Tibial artery (tissue), 4 donors: ENCODE data around the gene TRIM10.

ENCODE experiments used
- DNase-seq, 2 donors: peaks; one replicate each; pipeline ENCODE4 v3.0.0-alpha.2; 2019
- H3K27ac ChIP-seq, 2 donors: fragments of 200-600 bp; sonication (generic) in 1 of 2; 1 replicate in 1 of 2; 2 replicates in 1 of 2; pipeline ENCODE4 v1.5.1; 2018 to 2019; ENCODE audit warnings: mild to moderate bottlenecking in 1 of 2
- H3K27me3 ChIP-seq, 2 donors: fragments of 200-600 bp; sonication (generic) in 1 of 2; one replicate each; pipeline versions ENCODE4 v1.5.1 to v1.6.0; 2016 to 2019
- H3K36me3 ChIP-seq, 3 donors: fragments of 200-600 bp; sonication (generic) in 2 of 3; one replicate each; pipeline ENCODE4 v1.5.1; 2016 to 2019; ENCODE audit warnings: mild to moderate bottlenecking in 2 of 3
- H3K4me1 ChIP-seq, 4 donors: fragments of 200-600 bp; sonication (generic) in 2 of 4; 1 replicate in 3 of 4; 2 replicates in 1 of 4; pipeline ENCODE4 v1.5.1; 2016 to 2019
- H3K4me3 ChIP-seq, 2 donors: fragments of 200-600 bp; sonication (generic) in 1 of 2; 1 replicate in 1 of 2; 2 replicates in 1 of 2; pipeline ENCODE4 v1.5.1; 2018 to 2019; ENCODE audit warnings: mild to moderate bottlenecking in 2 of 2
- H3K9me3 ChIP-seq, 3 donors: fragments of 200-600 bp; sonication (generic) in 1 of 3; one replicate each; pipeline ENCODE4 v1.5.1; 2016 to 2019
- CTCF ChIP-seq, 2 experiments: fragments of 200-600 bp in 1 of 2; fragments of 450-650 bp in 1 of 2; IDR thresholded peaks; one replicate each; pipeline ENCODE4 v1.5.1; 2017 to 2019; ENCODE audit warnings: antibody characterized with exemption in 2 of 2, mild to moderate bottlenecking in 1 of 2, moderate library complexity in 1 of 2
- intact Hi-C: fragments of 100-400 bp; cut with DNase I; formaldehyde crosslinking; loops from one replicate; pipeline ENCODE4 v1.15.0; 2023; ENCODE audit warnings: low total_unique reads

The TRIM10 gene, protein sequence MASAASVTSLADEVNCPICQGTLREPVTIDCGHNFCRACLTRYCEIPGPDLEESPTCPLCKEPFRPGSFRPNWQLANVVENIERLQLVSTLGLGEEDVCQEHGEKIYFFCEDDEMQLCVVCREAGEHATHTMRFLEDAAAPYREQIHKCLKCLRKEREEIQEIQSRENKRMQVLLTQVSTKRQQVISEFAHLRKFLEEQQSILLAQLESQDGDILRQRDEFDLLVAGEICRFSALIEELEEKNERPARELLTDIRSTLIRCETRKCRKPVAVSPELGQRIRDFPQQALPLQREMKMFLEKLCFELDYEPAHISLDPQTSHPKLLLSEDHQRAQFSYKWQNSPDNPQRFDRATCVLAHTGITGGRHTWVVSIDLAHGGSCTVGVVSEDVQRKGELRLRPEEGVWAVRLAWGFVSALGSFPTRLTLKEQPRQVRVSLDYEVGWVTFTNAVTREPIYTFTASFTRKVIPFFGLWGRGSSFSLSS

GRCh38 chr6:30160785-30161531, at the start of gene TRIM10:
TRIM10 (minus strand) TSS chr6:30161211; CDS start chr6:30160858, 353 bp downstream.
- Histone ChIP-seq H3K4me1 (peaks cover 0 to 3% (median 0%) of the 10 kb centered on the region in 4 donors), H3K4me3 (no peak within 1 kb of the TSS), H3K36me3 (no peaks in the 10 kb centered on the region), H3K27ac (no peak within 1 kb of the TSS), H3K9me3 (no peaks in the 10 kb centered on the region), H3K27me3 (peaks cover 0 to 18% of the 10 kb centered on the region in 2 donors)
- intact Hi-C loops, result no loop called here
- DNase-seq, result no peak
- no peak for TF ChIP-seq CTCF (IDR thresholded peaks at IDR 0.05)

DNA sequence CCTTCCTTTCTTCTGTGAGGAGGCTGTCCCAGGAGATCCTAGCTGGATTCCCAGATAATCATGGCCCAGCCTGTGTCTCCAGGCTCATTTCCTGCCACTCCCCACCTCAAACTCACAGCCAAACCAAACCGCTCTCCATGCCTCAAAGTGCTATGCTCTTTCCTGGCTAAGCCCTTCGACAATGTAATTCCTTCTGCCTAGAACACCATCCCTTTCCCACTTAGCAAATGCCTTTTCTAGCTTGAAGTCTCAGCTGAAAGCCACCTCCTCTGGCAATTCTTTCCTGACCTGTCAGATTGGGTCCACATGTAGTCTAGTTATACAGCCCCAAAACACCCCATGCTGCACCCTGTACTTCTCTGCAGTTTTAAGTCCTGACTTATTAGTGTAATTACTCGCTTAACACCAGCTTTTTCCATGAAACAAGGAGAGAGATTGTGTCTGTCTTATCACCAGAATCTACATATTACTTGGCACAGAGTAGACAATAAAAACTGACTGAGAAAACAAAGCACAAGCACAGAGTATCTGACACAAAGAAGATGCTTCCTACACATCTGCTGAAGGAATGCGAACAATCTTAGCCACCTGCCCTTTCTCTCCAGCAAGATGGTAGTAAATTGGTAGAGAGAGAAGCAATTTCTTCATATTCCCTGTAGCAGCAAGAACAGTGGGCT, 46.7 kb upstream of the TRIM10 start:
- H3K27me3 ChIP-seq, result no peaks in the 10 kb centered on the region
- no peak for TF ChIP-seq CTCF (IDR thresholded peaks at IDR 0.05)
- peaks cover 6 to 54% (median 29%) of the 10 kb centered on the region in 4 donors for H3K4me1 ChIP-seq
- no peaks in the 10 kb centered on the region for H3K36me3 ChIP-seq
- intact Hi-C loops, result no loop called here
- DNase-seq, result no peak
- H3K9me3 ChIP-seq, result no peaks in the 10 kb centered on the region
- H3K27ac ChIP-seq, result peak overlapping the region in 1 of 2 donors; percentile 15
- H3K4me3 ChIP-seq, result no peak overlapping the region

DNA sequence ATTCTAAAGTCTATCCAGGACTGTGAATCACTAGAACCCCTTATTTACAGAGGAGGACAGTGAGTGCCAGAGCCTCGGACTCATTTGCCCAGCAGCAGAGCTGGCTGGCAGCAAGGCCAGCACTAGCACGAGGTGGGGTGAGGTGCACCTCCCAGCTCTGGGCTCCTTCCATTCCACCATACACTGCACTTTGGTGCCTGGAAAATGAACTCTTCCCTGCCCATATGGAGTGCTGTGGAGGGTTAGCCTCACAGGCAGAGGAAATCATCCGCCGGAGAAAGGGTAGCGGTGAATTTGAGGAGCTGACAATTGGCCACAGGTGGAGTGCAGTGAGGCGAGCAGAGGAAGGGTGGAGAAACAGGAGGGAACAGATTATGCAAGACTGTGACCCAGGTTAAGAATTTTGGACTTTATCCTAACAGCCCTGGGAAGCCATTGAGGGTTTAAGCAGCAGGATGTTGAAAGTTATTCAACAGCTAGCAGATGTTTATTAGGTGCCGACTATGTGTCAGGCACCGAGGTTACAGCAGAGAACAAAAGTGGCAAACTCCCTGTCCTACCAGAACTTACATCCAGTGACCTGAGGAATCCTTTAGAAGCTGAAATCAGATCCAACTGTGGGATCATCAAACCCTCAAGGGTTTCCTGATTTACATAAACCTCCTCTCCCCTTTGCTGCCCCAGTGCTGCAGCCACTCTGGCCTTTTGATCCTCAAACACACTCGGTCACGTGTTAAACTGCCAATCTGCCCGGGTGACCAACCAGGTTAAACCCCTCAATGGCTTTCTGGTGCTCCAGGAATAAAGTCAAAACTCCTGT, 46.0 kb upstream of the TRIM10 start:
- intact Hi-C loops, result no loop called here
- Histone ChIP-seq H3K4me3 (no peak overlapping the region), H3K27ac (peak overlapping the region in 1 of 2 donors; percentile 15), H3K27me3 (no peaks in the 10 kb centered on the region), H3K4me1 (peaks cover under 1 to 47% (median 25%) of the 10 kb centered on the region in 4 donors), H3K36me3 (no peaks in the 10 kb centered on the region), H3K9me3 (no peaks in the 10 kb centered on the region)
- no peak for DNase-seq
- TF ChIP-seq CTCF (IDR thresholded peaks at IDR 0.05), result no peak

DNA sequence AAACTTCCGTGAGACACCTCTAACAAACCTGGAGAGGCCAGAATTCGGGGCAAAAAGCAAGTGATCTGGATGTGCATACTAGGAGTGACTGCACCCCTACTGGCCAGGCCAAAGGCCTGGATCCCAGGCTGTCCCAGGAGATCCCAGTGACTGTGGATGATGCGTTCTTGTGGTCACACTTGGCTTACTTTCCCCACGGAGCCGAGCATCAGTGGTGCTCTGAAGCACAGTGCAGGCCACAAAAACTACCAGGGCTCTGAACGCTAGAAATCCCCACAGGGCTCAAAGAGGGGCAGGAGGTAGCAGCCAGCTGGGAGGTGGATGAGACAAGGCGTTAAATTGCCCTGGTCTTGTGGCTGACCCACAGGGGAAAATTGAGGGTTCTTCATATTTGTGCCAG, 45.1 kb upstream of the TRIM10 start:
- TF ChIP-seq CTCF (IDR thresholded peaks at IDR 0.05), result no peak
- H3K27me3 ChIP-seq, result no peaks in the 10 kb centered on the region
- no peaks in the 10 kb centered on the region for H3K9me3 ChIP-seq
- H3K4me1 ChIP-seq, result peaks cover 0 to 39% (median 17%) of the 10 kb centered on the region in 4 donors
- intact Hi-C loops, result no loop called here
- no peak overlapping the region for H3K4me3 ChIP-seq
- no peak for DNase-seq
- peaks cover 0 to under 1% (median 0%) of the 10 kb centered on the region in 3 donors for H3K36me3 ChIP-seq
- H3K27ac ChIP-seq, result no peak overlapping the region

GRCh38 chr6:30204116-30204515, 43.1 kb upstream of the TRIM10 start:
- Histone ChIP-seq H3K9me3 (no peaks in the 10 kb centered on the region), H3K27me3 (no peaks in the 10 kb centered on the region), H3K27ac (no peak overlapping the region), H3K36me3 (peaks cover 9 to 15% (median 12%) of the 10 kb centered on the region in 3 donors), H3K4me3 (no peak overlapping the region), H3K4me1 (peaks cover 0 to 28% (median 10%) of the 10 kb centered on the region in 4 donors)
- TF ChIP-seq CTCF (IDR thresholded peaks at IDR 0.05), result no peak
- no peak for DNase-seq
- intact Hi-C loops, result no loop called here
